Ovary (tissue), 3 donors: Measurements from ENCODE around the gene CPE.

Experiments
- EP300 ChIP-seq: sonication (generic); formaldehyde crosslinking; IDR thresholded peaks from one replicate; pipeline ENCODE4 v1.6.1; 2017; ENCODE audit warnings: antibody characterized with exemption
- POLR2A ChIP-seq: fragments of 450-650 bp; IDR thresholded peaks from one replicate; pipeline ENCODE4 v1.6.1; 2017; ENCODE audit warnings: antibody characterized with exemption, mild to moderate bottlenecking, moderate library complexity
- TF ChIP-seq, protein P1 (sequence below), 3 donors: fragments of 450-650 bp in 2 of 3; fragments of 200-600 bp in 1 of 3; IDR thresholded peaks; one replicate each; pipeline versions ENCODE4 v1.5.1 to v1.8.0; 2016 to 2022; ENCODE audit warnings: antibody characterized with exemption in 3 of 3, mild to moderate bottlenecking in 1 of 3
- donor health status: DM: no; HTN: no; CAD: no.

DNA sequence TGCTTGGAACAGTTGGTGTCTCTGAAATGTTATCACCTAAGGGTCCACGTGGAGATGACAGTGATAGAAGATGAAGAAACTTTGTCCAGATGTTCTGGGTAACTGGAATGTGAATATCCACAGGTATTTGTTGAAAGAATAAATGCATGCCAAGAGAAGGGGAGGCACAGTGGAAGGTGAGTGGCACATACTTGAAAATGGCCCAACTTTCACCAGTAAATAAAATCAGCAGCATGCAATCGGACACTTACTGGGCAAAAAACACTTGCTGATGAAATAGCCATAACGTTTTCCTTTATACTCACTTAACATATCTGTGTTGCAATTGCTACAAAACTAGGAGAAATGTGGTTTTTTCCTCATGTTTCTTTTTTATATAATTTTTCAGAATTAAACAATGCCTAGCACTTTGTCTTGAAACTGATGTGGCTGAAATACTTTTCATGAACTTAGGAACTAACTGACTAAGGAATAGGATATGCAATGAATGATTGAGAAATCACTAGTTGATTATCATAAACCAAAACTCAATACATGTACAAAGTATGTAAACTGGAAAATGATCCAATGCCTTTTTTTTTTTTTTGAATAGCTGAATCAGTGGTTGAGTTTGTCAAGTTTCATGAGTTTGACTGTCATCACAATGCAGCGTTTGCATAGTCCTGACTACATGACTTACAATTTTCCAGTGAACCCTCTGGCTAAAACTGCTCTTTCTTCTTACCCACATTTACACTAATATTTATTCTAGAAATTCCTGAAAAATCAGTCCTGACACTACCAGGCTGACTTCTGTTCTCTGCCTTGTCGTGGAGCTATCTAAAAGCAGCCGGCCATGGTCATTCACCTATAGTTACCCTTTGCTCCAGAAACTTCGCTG lies 127.4 kb downstream of the CPE start:
- TF ChIP-seq, protein P1, sequence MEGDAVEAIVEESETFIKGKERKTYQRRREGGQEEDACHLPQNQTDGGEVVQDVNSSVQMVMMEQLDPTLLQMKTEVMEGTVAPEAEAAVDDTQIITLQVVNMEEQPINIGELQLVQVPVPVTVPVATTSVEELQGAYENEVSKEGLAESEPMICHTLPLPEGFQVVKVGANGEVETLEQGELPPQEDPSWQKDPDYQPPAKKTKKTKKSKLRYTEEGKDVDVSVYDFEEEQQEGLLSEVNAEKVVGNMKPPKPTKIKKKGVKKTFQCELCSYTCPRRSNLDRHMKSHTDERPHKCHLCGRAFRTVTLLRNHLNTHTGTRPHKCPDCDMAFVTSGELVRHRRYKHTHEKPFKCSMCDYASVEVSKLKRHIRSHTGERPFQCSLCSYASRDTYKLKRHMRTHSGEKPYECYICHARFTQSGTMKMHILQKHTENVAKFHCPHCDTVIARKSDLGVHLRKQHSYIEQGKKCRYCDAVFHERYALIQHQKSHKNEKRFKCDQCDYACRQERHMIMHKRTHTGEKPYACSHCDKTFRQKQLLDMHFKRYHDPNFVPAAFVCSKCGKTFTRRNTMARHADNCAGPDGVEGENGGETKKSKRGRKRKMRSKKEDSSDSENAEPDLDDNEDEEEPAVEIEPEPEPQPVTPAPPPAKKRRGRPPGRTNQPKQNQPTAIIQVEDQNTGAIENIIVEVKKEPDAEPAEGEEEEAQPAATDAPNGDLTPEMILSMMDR (IDR thresholded peaks at IDR 0.05) = no peak
- TF ChIP-seq POLR2A = no peak
- TF ChIP-seq EP300 = no peak
